GM18502 (cell line): ENCODE measurements around the gene TENM4.

ENCODE experiments used
- ATAC-seq: cut with Tn5 transposase; IDR thresholded peaks from one replicate; pipeline ENCODE4 v1.9.1; 2021; ENCODE audit warnings: mild to moderate bottlenecking; ENCODE audit not compliant: unreplicated experiment, poor library complexity

The TENM4 gene

GRCh38 chr11:78752494-78752893 lies 688.3 kb downstream of the TENM4 start:
- no peak for ATAC-seq

GRCh38 chr11:78748918-78749690 lies 691.7 kb downstream of the TENM4 start:
- no peak for ATAC-seq

GRCh38 chr11:78744949-78745348 lies 695.9 kb downstream of the TENM4 start:
- no peak for ATAC-seq

GRCh38 chr11:78744202-78744601 lies 696.6 kb downstream of the TENM4 start:
- no peak for ATAC-seq

- no peak for ATAC-seq
Measured at GRCh38 chr11:78742430-78742829, 698.4 kb downstream of the TENM4 start.

GRCh38 chr11:78741741-78742140 lies 699.1 kb downstream of the TENM4 start:
- no peak for ATAC-seq

- ATAC-seq, result no peak
Measured at GRCh38 chr11:78740199-78741071, 700.4 kb downstream of the TENM4 start.

- ATAC-seq, result no peak
Measured at GRCh38 chr11:78737891-78738290, 702.9 kb downstream of the TENM4 start.

- no peak for ATAC-seq
Measured at GRCh38 chr11:78737301-78737700, 703.5 kb downstream of the TENM4 start.

GRCh38 chr11:78735711-78736110 lies 705.1 kb downstream of the TENM4 start:
- ATAC-seq, result no peak

GRCh38 chr11:78733031-78733430 lies 707.8 kb downstream of the TENM4 start:
- ATAC-seq, result no peak

- no peak for ATAC-seq
Measured at GRCh38 chr11:78732246-78732645, 708.6 kb downstream of the TENM4 start.

GRCh38 chr11:78731027-78731426 lies 709.8 kb downstream of the TENM4 start:
- ATAC-seq, result no peak

GRCh38 chr11:78730267-78730824 lies 710.5 kb downstream of the TENM4 start:
- ATAC-seq, result no peak

GRCh38 chr11:78727816-78728215 lies 713.0 kb downstream of the TENM4 start:
- ATAC-seq, result no peak

- no peak for ATAC-seq
Measured at GRCh38 chr11:78725200-78725599, 715.6 kb downstream of the TENM4 start.

- no peak for ATAC-seq
Measured at GRCh38 chr11:78722786-78723185, 718.0 kb downstream of the TENM4 start.

- no peak for ATAC-seq
Measured at GRCh38 chr11:78720281-78720989, 720.4 kb downstream of the TENM4 start.

GRCh38 chr11:78717041-78717440 lies 723.8 kb downstream of the TENM4 start:
- no peak for ATAC-seq

GRCh38 chr11:78715639-78716311 lies 725.1 kb downstream of the TENM4 start:
- no peak for ATAC-seq
